HG03457 (cell line): ENCODE data around the gene FASTK.

Experiments
- ATAC-seq: cut with Tn5 transposase; IDR thresholded peaks from one replicate; pipeline ENCODE4 v1.9.1; 2021; ENCODE audit warnings: moderate number of reproducible peaks; ENCODE audit not compliant: unreplicated experiment

FASTK gene

GRCh38 chr7:151118108-151119054 lies 37.8 kb upstream of the FASTK start:
- no peak for ATAC-seq

- ATAC-seq = no peak
Measured at GRCh38 chr7:151117565-151117964, 37.0 kb upstream of the FASTK start.

GRCh38 chr7:151116603-151117440 lies 36.2 kb upstream of the FASTK start:
- ATAC-seq = no peak

- no peak for ATAC-seq
Measured at GRCh38 chr7:151115836-151116418, 35.3 kb upstream of the FASTK start.

- ATAC-seq = no peak
Measured at GRCh38 chr7:151115121-151115835, 34.7 kb upstream of the FASTK start.

- no peak for ATAC-seq
Measured at GRCh38 chr7:151114151-151115090, 33.8 kb upstream of the FASTK start.

- ATAC-seq = no peak
Measured at GRCh38 chr7:151113344-151114150, 32.9 kb upstream of the FASTK start.

- ATAC-seq = peak; percentile 71
Measured at GRCh38 chr7:151110941-151111645, 30.5 kb upstream of the FASTK start.

GRCh38 chr7:151110236-151110940 lies 29.8 kb upstream of the FASTK start:
- no peak for ATAC-seq

GRCh38 chr7:151109094-151110048 lies 28.8 kb upstream of the FASTK start:
- no peak for ATAC-seq

GRCh38 chr7:151107882-151108281 lies 27.3 kb upstream of the FASTK start:
- no peak for ATAC-seq

- ATAC-seq = no peak
Measured at GRCh38 chr7:151104411-151105235, 24.0 kb upstream of the FASTK start.

GRCh38 chr7:151103973-151104372 lies 23.4 kb upstream of the FASTK start:
- no peak for ATAC-seq

- no peak for ATAC-seq
Measured at GRCh38 chr7:151102991-151103390, 22.4 kb upstream of the FASTK start.

GRCh38 chr7:151101621-151102396 lies 21.2 kb upstream of the FASTK start:
- no peak for ATAC-seq
